HEK293T (cell line): ENCODE data around the gene GPR157.
"Not testable (repeated sequence)": the region's sequence is repeated elsewhere in the genome, so short reads cannot be mapped to it uniquely, and the experiment has no call there.

Experiments used
- ARNT ChIP-seq: fragments of 450-650 bp; IDR thresholded peaks from 2 replicates; pipeline ENCODE4 v1.6.1; 2017; ENCODE audit warnings: mild to moderate bottlenecking
- BHLHE40 ChIP-seq: fragments of 450-650 bp; IDR thresholded peaks from 2 replicates; pipeline ENCODE4 v1.6.1; 2016; ENCODE audit warnings: mild to moderate bottlenecking, moderate library complexity, borderline replicate concordance
- ELF4 ChIP-seq: fragments of 450-650 bp; IDR thresholded peaks from 2 replicates; pipeline ENCODE4 v1.6.1; 2017; ENCODE audit warnings: antibody characterized with exemption
- FOXA1 ChIP-seq: fragments of 450-650 bp; IDR thresholded peaks from 2 replicates; pipeline ENCODE4 v1.6.1; 2016; ENCODE audit warnings: mild to moderate bottlenecking
- FOXM1 ChIP-seq: fragments of 450-650 bp; IDR thresholded peaks from 2 replicates; pipeline ENCODE4 v1.6.1; 2017; ENCODE audit warnings: mild to moderate bottlenecking, borderline replicate concordance
- HDGF ChIP-seq: fragments of 450-650 bp; IDR thresholded peaks from 2 replicates; pipeline ENCODE4 v1.6.1; 2017; ENCODE audit warnings: antibody characterized with exemption, borderline replicate concordance
- L3MBTL2 ChIP-seq: fragments of 450-650 bp; conservative IDR thresholded peaks from 2 replicates; pipeline ENCODE4 v1.6.1; 2016; ENCODE audit warnings: mild to moderate bottlenecking
- NFRKB ChIP-seq: fragments of 450-650 bp; IDR thresholded peaks from 2 replicates; pipeline ENCODE4 v1.6.1; 2016; ENCODE audit warnings: mild to moderate bottlenecking, moderate library complexity
- PKNOX1 ChIP-seq: fragments of 450-650 bp; IDR thresholded peaks from 2 replicates; pipeline ENCODE4 v1.6.1; 2016
- SP1 ChIP-seq: fragments of 450-650 bp; IDR thresholded peaks from 2 replicates; pipeline ENCODE4 v1.6.1; 2017
- TARDBP ChIP-seq: fragments of 450-650 bp; IDR thresholded peaks from 2 replicates; pipeline ENCODE4 v1.6.1; 2016
- ZNF384 ChIP-seq: fragments of 450-650 bp; IDR thresholded peaks from 2 replicates; pipeline ENCODE4 v1.6.1; 2016

- not testable (repeated sequence) for TF ChIP-seq HDGF, BHLHE40, SP1, PKNOX1, TARDBP, ARNT, ZNF384, L3MBTL2, NFRKB, ELF4, FOXA1, FOXM1
Observed at GRCh38 chr1:9125847-9126246, 3.1 kb downstream of the GPR157 start.
